Kidney (tissue), 14 donors: Measurements from ENCODE around the gene CDH13. TPM values are rescaled to one million over a fixed set of nuclear protein-coding genes. Genes with fewer than 3 reads are reported as not detected.

Source experiments
- DNase-seq, 5 donors: peaks; one replicate each; pipeline ENCODE4 v3.0.0-alpha.2; 2013 to 2020
- FAIRE-seq: peaks from 2 replicates; lab custom pipeline; 2012; peaks lifted over from hg19 to GRCh38; lab: Jason Lieb, UNC
- H3K27ac ChIP-seq, 2 donors: one replicate each; pipeline ENCODE4 v1.7.0; 2013; ENCODE audit warnings: low read depth in 2 of 2, low read length in 2 of 2, inconsistent platforms in 1 of 2
- H3K27me3 ChIP-seq: one replicate; pipeline ENCODE4 v1.7.1; 2013; ENCODE audit warnings: low read length, inconsistent platforms; ENCODE audit not compliant: control insufficient read depth, insufficient read depth
- H3K36me3 ChIP-seq, 3 donors: one replicate each; pipeline versions ENCODE4 v1.7.0 to v1.7.1; 2013; ENCODE audit warnings: low read length in 3 of 3, control low read depth in 1 of 3, inconsistent platforms in 1 of 3; ENCODE audit not compliant: insufficient read depth in 3 of 3, control insufficient read depth in 2 of 3
- H3K4me1 ChIP-seq, 3 donors: one replicate each; pipeline versions ENCODE4 v1.7.0 to v1.7.1; 2013; ENCODE audit warnings: low read length in 3 of 3, inconsistent platforms in 1 of 3, low read depth in 1 of 3; ENCODE audit not compliant: control insufficient read depth in 2 of 3, insufficient read depth in 2 of 3
- H3K4me3 ChIP-seq, 3 donors: one replicate each; pipeline versions ENCODE4 v1.7.0 to v1.8.1; 2013; ENCODE audit warnings: low read length in 3 of 3, control low read depth in 1 of 3, inconsistent platforms in 1 of 3
- H3K9ac ChIP-seq, 3 donors: one replicate each; pipeline versions ENCODE4 v1.7.0 to v1.7.1; 2013; ENCODE audit warnings: low read length in 3 of 3, control low read depth in 1 of 3, inconsistent platforms in 1 of 3
- H3K9me3 ChIP-seq, 3 donors: one replicate each; pipeline versions ENCODE4 v1.7.0 to v1.7.1; 2013; ENCODE audit warnings: low read length in 3 of 3, control low read depth in 1 of 3, inconsistent platforms in 1 of 3; ENCODE audit not compliant: control insufficient read depth in 2 of 3, insufficient read depth in 1 of 3
- CTCF ChIP-seq: IDR thresholded peaks from 3 replicates; pipeline ENCODE4 v1.5.1; 2012; ENCODE audit warnings: mild to moderate bottlenecking, moderate library complexity, borderline replicate concordance; ENCODE audit not compliant: insufficient read depth; ENCODE audit errors: extremely low read depth
- intact Hi-C: fragments of 100-400 bp; cut with DNase I; formaldehyde crosslinking; loops from one replicate; pipeline ENCODE4 v1.11.1; 2022
- polyA plus RNA-seq: library from polyadenylated mRNA; stranded (reverse); fragments of 350-450 nt; fragmentation: Illumina TruSeq; extraction: RNeasy Lipid Tissue Mini Kit (QIAGEN cat#74804); gene quantifications from one replicate; pipeline ENCODE4 v1.2.3, GENCODE V29; 2014; ENCODE audit warnings: low read depth, low replicate concordance; ENCODE audit not compliant: insufficient read depth
- total RNA-seq: library from RNA; stranded (reverse); fragmentation: NEBNext Ultra II Directional; extraction: Animal tissue kit (Norgen Biotek cat#: 25700); gene quantifications from one replicate; pipeline ENCODE4 v1.2.1, GENCODE V29; 2021
- donor health status: control.
- donor health status: control.
- donor health status: control.
- donor health status: control.
- donor health status: control.
- donor health status: DM: yes; HTN: yes; CAD: no.
- donor health status: Normal renal cell carcinoma (clear cell type).

CDH13 gene
- total and polyA plus RNA-seq, 2 donors from 2014 or later: 4.8 to 13.8 TPM

- Histone ChIP-seq H3K9me3 (no peaks in the 10 kb centered on the region), H3K27ac (no peak overlapping the region), H3K4me3 (no peak overlapping the region), H3K4me1 (no peaks in the 10 kb centered on the region), H3K36me3 (no peaks in the 10 kb centered on the region), H3K27me3 (no peaks in the 10 kb centered on the region), H3K9ac (no peak overlapping the region)
- FAIRE-seq (no peak), DNase-seq (no peak)
- TF ChIP-seq CTCF: no peak
- intact Hi-C loops: no loop called here
Measured at GRCh38 chr16:83772806-83773205, 1146.0 kb downstream of the CDH13 start.

- H3K4me1 ChIP-seq: peaks cover 0 to 3% (median 0%) of the 10 kb centered on the region in 3 donors
- no peak for FAIRE-seq
- H3K9ac ChIP-seq: no peak overlapping the region
Measured at GRCh38 chr16:83774066-83774465, 1147.3 kb downstream of the CDH13 start.

DNA sequence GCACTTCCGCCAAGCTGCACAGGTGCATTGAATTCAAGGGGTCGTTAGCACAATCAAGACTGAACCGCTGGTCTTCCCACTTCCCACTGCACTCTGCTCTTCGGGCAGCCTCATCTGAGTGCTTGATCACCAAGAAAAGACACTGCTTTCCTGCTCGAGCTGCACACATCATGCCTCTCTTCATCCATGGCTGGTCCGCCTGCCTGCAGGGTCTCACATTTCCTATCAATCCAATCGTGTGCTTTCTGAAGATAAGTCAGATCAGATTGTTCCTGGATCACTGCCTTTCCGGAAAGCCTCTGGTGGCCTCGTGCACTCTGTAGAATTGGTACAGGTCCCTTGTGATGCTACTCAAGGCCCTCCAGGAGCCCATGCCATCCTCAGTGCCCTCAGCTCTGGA, 1150.2 kb downstream of the CDH13 start:
- DNase-seq: no peak
- Histone ChIP-seq H3K4me3 (no peak overlapping the region), H3K4me1 (peaks cover 0 to 3% (median 0%) of the 10 kb centered on the region in 3 donors), H3K9me3 (no peaks in the 10 kb centered on the region), H3K36me3 (no peaks in the 10 kb centered on the region), H3K27ac (no peak overlapping the region), H3K27me3 (no peaks in the 10 kb centered on the region), H3K9ac (no peak overlapping the region)
- no peak for FAIRE-seq
- intact Hi-C loops: no loop called here
- no peak for TF ChIP-seq CTCF

More at GRCh38 chr16:83774066-83774465, 1147.3 kb downstream of the CDH13 start:
- Histone ChIP-seq H3K9me3 (no peaks in the 10 kb centered on the region), H3K27me3 (no peaks in the 10 kb centered on the region), H3K4me3 (no peak overlapping the region), H3K27ac (no peak overlapping the region), H3K36me3 (no peaks in the 10 kb centered on the region)
- intact Hi-C loops: no loop called here
- no peak for TF ChIP-seq CTCF
- DNase-seq: no peak

DNA sequence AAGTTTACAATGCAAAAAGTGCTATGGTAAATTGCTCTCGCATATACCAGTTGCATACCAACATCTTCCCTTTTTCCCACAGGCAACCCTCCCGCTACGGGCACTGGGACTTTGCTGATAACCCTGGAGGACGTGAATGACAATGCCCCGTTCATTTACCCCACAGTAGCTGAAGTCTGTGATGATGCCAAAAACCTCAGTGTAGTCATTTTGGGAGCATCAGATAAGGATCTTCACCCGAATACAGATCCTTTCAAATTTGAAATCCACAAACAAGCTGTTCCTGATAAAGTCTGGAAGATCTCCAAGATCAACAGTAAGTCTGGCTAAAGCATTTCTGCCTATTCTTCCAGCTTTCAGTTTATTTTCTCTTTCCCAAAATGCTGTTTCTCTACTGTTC, 1153.1 kb downstream of the CDH13 start:
- Histone ChIP-seq H3K4me1 (peaks cover 0 to 3% (median 0%) of the 10 kb centered on the region in 3 donors), H3K36me3 (no peaks in the 10 kb centered on the region), H3K27me3 (no peaks in the 10 kb centered on the region), H3K27ac (no peak overlapping the region), H3K9ac (no peak overlapping the region), H3K4me3 (no peak overlapping the region), H3K9me3 (no peaks in the 10 kb centered on the region)
- DNase-seq: peak in 2 of 5 donors; percentile 24 to 45
- peak; percentile 15 for FAIRE-seq
- no peak for TF ChIP-seq CTCF
- intact Hi-C loops: no loop called here
